Activated T-helper 1 cell treated with anti-CD3 and anti-CD28 coated beads, Interleukin-12 subunit alpha, Interleukin-12 subunit beta, Interleukin-2, Interleukin-4 antibody, amounts not matched to agents 30 ng/mL and 10 ng/mL and 1 ng/mL, durations not matched to agents 14 hours and 24 hours and 36 hours (primary cell): ENCODE data around the gene KCNS3. TPM values are rescaled to one million over a fixed set of nuclear protein-coding genes. Genes with fewer than 3 reads are reported as not detected.

Experiments used
- DNase-seq: peaks from one replicate; pipeline ENCODE4 v3.0.0; 2021; ENCODE audit warnings: low spot score
- H3K27ac Mint-ChIP-seq: one replicate; pipeline ENCODE4 v1.8.0; 2021; ENCODE audit warnings: mild to moderate bottlenecking, mixed read lengths
- H3K27me3 Mint-ChIP-seq: one replicate; pipeline ENCODE4 v1.8.0; 2022; ENCODE audit warnings: mild to moderate bottlenecking, moderate library complexity, mixed read lengths; ENCODE audit not compliant: insufficient read depth
- H3K36me3 Mint-ChIP-seq: one replicate; pipeline ENCODE4 v1.8.0; 2021; ENCODE audit warnings: low read depth, mixed read lengths
- H3K4me1 Mint-ChIP-seq: one replicate; pipeline ENCODE4 v1.8.0; 2021; ENCODE audit warnings: low read depth, mixed read lengths
- H3K4me3 Mint-ChIP-seq: one replicate; pipeline ENCODE4 v1.8.0; 2021; ENCODE audit warnings: mild to moderate bottlenecking, moderate library complexity, mixed read lengths
- H3K9me3 Mint-ChIP-seq: one replicate; pipeline ENCODE4 v1.8.0; 2021; ENCODE audit warnings: mixed read lengths
- intact Hi-C: fragments of 100-400 bp; cut with micrococcal nuclease; formaldehyde crosslinking; loops from one replicate; pipeline ENCODE4 v1.15.1; 2024
- total RNA-seq: library from RNA; stranded (reverse); gene quantifications from 2 replicates; pipeline ENCODE4 v1.2.3, GENCODE V29; 2022

Gene KCNS3
- total RNA-seq, 1 donor from 2014 or later: not detected

DNA sequence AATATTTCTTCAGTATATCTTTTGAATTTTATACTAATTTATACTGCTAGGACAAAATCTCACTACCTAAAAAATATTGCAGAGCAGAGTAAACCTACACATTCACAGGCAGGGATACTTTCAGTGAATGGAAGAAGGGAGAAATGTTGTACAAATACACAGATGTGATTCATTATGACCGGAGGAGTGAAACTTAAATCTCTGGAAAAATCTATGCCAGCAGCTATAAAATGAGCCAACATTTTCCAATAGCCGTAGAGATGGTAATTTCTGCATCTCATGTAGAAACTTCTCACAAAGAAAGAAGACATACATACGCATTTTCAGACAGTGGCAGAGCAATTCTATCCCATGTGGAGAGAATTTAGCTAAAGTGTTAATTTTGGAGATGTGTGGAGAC lies 54.8 kb downstream of the KCNS3 start:
- Mint-ChIP-seq H3K9me3 (no peaks in the 10 kb centered on the region), H3K27me3 (no peaks in the 10 kb centered on the region), H3K27ac (no peak overlapping the region), H3K4me3 (no peak overlapping the region), H3K36me3 (no peaks in the 10 kb centered on the region), H3K4me1 (no peaks in the 10 kb centered on the region)
- no peak for DNase-seq
- intact Hi-C loops: no loop called here

DNA sequence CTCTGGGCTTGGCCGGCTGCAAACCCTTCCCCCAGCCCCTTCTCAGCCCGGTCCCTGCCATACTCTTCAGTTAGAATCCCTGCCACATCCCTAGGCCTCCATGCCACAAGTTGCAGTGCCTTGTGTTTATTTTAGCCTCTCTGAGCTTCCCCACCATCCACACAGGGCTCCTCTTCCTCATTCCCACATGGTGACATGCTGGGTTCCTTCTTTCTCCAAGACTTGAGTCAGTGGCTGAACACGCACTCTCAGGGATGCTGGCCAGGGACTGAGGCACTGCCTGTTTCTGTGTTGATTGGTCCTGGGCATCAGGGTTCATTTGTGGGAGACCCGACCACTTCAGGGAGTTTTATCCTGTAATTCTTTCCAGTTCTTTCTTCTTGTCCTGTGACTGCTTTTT lies 56.3 kb downstream of the KCNS3 start:
- Mint-ChIP-seq H3K4me3 (no peak overlapping the region), H3K27ac (no peak overlapping the region), H3K36me3 (no peaks in the 10 kb centered on the region), H3K9me3 (no peaks in the 10 kb centered on the region), H3K4me1 (no peaks in the 10 kb centered on the region), H3K27me3 (no peaks in the 10 kb centered on the region)
- DNase-seq: no peak
- intact Hi-C loops: no loop called here

DNA sequence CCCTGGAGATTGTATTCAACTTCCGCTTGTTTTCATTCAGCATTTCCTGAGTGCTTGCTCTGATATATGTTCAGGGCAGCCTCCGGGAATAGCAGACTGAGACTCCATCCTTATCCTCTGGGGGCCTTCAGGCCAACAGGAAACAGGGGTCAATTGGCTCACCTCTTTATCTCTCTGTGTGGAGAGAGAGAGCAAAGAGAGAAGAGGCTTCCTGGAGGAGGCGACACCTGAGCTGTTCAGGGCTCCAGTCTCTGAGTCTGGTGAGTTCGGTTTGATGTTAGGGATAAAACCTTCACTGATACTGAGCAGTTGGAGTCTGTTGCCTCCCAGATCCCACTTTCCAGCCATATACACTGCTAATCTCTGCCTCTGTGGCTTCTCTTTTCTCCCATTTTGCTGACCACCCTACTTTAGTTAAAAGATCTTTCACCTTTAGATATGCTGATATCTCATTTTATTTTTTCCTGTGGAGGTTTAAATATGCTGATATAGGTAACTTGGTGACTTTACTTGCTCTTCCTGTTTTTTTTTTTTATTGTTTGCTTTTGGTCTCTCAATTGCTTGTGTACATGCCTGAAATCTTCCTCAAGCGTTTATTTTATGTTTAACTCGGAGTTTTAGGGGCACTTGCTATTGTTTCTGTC lies 56.9 kb downstream of the KCNS3 start:
- Mint-ChIP-seq H3K36me3 (no peaks in the 10 kb centered on the region), H3K27me3 (no peaks in the 10 kb centered on the region)

DNA sequence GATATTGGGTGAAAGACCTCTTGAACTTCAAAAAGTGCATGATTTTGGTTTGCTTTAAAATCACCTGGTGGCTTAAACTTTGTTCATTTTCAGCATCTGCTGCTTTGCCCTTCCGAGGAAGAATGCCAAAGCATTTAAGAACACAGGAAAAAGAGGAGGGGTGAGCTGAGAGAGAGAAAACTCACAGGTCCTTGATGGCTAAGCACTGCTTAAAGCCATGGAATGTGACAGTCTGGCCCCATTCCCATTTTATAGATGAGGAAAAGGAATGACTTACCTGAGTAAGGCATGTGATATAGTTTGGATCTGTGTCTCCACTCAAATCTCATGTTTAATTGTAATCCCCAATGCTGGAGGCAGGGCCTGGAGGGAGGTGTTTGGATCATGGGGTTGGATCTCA lies 58.1 kb downstream of the KCNS3 start:
- H3K27me3 Mint-ChIP-seq: no peaks in the 10 kb centered on the region
- H3K4me3 Mint-ChIP-seq: no peak overlapping the region
- intact Hi-C loops: no loop called here
- H3K36me3 Mint-ChIP-seq: no peaks in the 10 kb centered on the region
- no peaks in the 10 kb centered on the region for H3K9me3 Mint-ChIP-seq
- H3K4me1 Mint-ChIP-seq: no peaks in the 10 kb centered on the region
- no peak overlapping the region for H3K27ac Mint-ChIP-seq
- DNase-seq: no peak

More for the DNA sequence above, 56.9 kb downstream of the KCNS3 start:
- intact Hi-C loops: no loop called here
- Mint-ChIP-seq H3K27ac (no peak overlapping the region), H3K4me3 (no peak overlapping the region), H3K9me3 (no peaks in the 10 kb centered on the region), H3K4me1 (no peaks in the 10 kb centered on the region)
- DNase-seq: no peak

DNA sequence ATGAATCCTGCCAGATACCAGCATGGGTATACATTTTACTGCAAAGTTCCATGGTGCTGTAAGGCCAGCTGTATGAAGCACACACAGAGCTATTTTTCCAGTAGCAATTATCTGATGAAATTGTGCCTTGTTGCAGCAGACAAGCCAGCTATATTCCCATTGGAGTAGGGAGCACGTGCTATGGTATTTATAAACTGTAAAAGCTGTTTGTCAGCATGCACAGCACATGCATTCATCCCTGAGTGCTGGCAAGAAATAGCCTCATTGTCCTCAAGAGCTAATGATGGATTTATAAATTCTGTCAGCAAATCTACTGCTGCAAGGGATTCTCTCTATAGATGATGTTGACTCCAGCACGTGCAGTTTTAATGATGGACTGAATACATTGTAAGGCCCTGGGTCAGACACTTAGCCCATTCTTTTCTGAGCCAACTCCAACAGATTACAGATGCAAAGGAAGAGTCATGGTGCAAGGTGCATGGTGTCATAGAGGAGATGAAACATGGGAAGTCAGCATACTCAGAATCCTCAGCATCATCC lies 61.7 kb downstream of the KCNS3 start:
- Mint-ChIP-seq H3K9me3 (no peaks in the 10 kb centered on the region), H3K36me3 (no peaks in the 10 kb centered on the region), H3K27ac (no peak overlapping the region), H3K4me1 (no peaks in the 10 kb centered on the region), H3K27me3 (no peaks in the 10 kb centered on the region), H3K4me3 (no peak overlapping the region)
- intact Hi-C loops: no loop called here
- no peak for DNase-seq

DNA sequence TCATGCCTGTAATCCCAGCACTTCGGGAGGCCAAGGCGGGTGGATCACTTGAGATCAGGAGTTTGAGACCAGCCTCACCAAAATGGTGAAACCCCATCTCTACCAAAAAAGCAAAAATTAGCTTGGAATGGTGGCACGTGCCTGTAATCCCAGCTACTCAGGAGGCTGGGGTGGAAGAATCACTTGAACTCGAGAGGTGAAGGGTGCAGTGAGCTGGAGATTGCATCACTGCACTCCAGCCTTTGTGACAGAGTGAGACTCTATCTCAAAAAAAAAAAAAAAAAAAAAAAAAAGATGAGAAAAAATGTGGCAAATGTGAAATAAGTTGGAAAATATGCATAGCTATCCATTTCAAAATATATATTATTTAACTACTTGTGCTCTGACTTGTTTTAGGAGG lies 65.0 kb downstream of the KCNS3 start:
- Mint-ChIP-seq H3K4me1 (no peaks in the 10 kb centered on the region), H3K9me3 (no peaks in the 10 kb centered on the region), H3K4me3 (no peak overlapping the region), H3K36me3 (no peaks in the 10 kb centered on the region), H3K27ac (no peak overlapping the region), H3K27me3 (no peaks in the 10 kb centered on the region)
- intact Hi-C loops: no loop called here
- DNase-seq: no peak

DNA sequence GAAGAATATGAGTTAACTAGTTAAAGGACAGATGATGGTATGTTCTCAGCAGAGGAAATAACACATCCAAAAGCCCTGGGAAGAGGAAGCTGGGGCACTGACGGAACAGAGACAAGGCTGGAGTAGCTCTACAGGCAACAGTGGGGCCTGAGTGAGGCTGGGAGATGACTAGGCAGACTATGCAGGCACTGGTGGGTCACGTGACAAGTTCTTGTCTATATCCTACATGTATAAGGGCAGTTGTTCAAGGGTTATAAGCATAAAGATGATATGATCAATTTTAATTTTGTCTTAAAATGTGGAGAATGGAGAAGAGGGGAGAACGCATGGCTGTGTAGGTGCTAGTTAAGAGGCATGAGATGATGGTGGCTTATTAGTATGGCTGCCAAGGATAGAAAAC lies 68.6 kb downstream of the KCNS3 start:
- no peaks in the 10 kb centered on the region for H3K36me3 Mint-ChIP-seq

DNA sequence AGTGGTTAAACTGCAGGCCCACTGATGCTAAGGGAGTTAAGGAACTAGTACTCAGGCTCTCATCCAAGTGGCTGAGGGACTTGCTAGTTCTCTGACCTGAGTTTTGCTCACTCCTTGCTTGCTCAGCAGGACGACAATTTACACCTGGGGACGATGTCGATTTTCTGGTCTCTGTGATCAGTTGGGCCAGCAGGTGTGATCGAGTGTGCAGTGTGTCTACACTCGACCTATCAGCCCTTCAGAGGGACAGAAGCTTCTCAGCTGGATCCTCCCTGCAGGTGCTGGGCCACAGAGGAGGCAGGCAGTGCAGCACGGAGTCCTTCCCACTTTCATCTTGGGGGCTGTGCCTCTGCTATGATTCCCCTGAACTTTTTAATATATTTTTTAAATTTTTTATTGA lies 71.5 kb downstream of the KCNS3 start:
- intact Hi-C loops: no loop called here
- DNase-seq: no peak
- Mint-ChIP-seq H3K4me3 (no peak overlapping the region), H3K9me3 (no peaks in the 10 kb centered on the region), H3K27me3 (peaks cover 2% of the 10 kb centered on the region), H3K27ac (no peak overlapping the region), H3K4me1 (no peaks in the 10 kb centered on the region), H3K36me3 (no peaks in the 10 kb centered on the region)

More for the DNA sequence above, 68.6 kb downstream of the KCNS3 start:
- Mint-ChIP-seq H3K4me1 (no peaks in the 10 kb centered on the region), H3K27ac (no peak overlapping the region), H3K9me3 (no peaks in the 10 kb centered on the region), H3K27me3 (no peaks in the 10 kb centered on the region), H3K4me3 (no peak overlapping the region)
- intact Hi-C loops: no loop called here
- no peak for DNase-seq

DNA sequence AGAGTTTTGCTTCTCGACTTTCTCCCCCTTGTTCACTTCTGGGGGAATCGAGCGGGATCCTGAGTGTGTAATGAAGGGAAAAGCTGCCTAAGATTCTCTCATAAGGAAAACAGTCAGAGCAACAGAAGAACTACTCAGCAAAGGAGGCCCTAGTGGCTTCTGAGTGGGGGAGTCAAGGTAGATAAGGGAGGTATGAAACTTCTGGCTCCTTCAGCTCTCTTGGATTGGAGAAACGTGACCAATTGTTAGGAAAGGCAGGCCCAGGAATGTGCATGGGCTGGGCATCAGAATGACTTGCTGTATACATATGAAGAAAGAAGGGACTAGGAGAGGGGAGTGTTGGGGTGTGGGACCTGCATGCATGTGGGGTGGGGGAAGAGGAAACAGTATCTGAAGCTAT lies 73.1 kb downstream of the KCNS3 start:
- Mint-ChIP-seq H3K36me3 (no peaks in the 10 kb centered on the region), H3K9me3 (no peaks in the 10 kb centered on the region), H3K27me3 (peaks cover 2% of the 10 kb centered on the region), H3K4me1 (no peaks in the 10 kb centered on the region), H3K4me3 (no peak overlapping the region), H3K27ac (no peak overlapping the region)
- DNase-seq: no peak
- intact Hi-C loops: no loop called here

DNA sequence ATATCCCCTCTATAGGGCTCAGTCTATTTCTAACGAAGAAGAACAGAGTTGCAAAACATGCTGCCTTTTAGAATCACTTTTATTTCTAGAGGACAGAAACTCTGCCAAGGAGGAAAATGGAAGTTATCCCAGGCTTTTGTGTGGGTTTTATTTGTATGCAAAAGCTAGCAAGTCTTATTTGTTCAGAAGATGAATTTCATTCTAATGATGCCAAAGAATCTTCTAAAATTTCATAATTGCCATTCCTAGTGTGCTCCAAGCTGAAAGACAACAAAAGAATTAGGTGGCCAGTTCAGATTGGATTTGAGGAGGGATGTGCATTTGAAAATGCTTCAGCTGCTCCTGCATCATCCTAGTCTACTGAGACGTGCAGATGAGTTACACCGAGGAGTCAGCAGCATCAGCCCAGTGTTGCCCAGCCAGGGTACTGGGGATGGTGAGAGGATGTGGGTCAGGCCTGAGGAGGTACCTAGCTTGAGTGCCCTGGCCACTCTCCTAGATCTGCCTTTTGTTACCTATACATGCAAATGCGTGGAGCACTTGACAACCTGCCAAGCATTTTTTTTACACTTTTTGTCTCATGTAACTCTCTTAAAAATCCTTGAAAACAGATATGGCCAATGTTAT lies 80.1 kb downstream of the KCNS3 start:
- H3K4me3 Mint-ChIP-seq: no peak overlapping the region
- H3K36me3 Mint-ChIP-seq: no peaks in the 10 kb centered on the region
- H3K4me1 Mint-ChIP-seq: no peaks in the 10 kb centered on the region
- H3K27ac Mint-ChIP-seq: no peak overlapping the region
- DNase-seq: no peak
- no peaks in the 10 kb centered on the region for H3K27me3 Mint-ChIP-seq
- intact Hi-C loops: no loop called here
- H3K9me3 Mint-ChIP-seq: no peaks in the 10 kb centered on the region

DNA sequence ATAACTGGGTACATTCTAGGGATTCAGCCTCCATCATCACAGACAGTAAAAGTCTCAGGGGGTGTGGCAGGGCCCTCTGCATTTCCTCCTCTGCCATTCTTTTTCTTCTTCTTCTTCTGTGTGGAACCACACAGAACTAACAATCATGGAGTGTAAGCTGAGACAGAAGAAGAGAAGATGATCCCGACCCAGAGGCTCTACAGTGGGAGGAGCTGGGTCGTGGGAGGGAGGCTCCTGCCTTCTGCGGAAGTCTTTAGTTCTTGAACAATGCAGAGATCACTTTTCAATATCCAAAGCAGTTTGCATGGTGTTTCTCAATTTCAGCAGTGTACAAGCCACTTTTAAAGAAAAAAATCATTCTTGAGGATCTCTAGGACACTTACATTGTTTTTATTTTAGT lies 80.9 kb downstream of the KCNS3 start:
- Mint-ChIP-seq H3K9me3 (no peaks in the 10 kb centered on the region), H3K4me3 (no peak overlapping the region), H3K4me1 (no peaks in the 10 kb centered on the region), H3K27ac (no peak overlapping the region), H3K36me3 (no peaks in the 10 kb centered on the region), H3K27me3 (no peaks in the 10 kb centered on the region)
- no peak for DNase-seq
- intact Hi-C loops: no loop called here

DNA sequence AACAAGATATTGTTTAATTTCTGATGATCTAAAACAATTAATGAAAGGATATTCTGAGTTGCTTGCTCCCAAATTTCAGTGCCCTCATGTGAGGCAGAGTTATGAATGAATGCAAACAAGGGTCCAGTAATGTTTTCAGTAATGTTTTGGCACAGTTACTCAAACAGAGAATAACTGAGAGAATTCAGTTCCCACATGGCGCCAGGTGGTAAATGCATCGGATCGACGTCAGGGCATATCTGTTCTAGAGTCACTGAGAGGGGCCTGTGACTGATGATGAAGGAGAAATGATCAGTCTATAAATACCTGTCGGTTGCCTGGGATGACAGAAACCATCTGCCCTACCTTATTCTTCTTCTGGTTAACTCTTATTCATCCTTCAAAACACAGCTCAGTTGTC lies 81.4 kb downstream of the KCNS3 start:
- no peak overlapping the region for H3K27ac Mint-ChIP-seq
- no peak for DNase-seq
- no peak overlapping the region for H3K4me3 Mint-ChIP-seq
- no peaks in the 10 kb centered on the region for H3K9me3 Mint-ChIP-seq
- no peaks in the 10 kb centered on the region for H3K27me3 Mint-ChIP-seq
- H3K4me1 Mint-ChIP-seq: no peaks in the 10 kb centered on the region
- no peaks in the 10 kb centered on the region for H3K36me3 Mint-ChIP-seq
- intact Hi-C loops: no loop called here

DNA sequence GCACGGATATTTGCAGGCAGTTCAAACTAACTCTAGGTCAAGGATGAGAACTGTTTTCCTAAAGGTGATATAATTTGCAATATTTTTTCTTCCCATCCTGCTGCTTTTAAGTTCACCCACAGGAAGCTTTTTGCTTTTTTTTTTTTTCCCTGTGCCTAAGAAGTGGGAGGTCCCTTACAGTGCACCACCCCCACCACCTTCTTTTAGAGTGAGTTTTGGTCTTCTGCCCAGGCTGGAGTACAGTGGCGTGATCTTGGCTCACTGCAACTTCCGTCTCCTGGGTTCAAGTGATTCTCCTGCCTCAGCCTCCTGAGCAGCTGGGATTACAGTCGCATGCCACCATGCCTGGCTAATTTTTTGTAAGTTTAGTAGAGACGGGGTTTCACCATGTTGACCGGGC lies 82.5 kb downstream of the KCNS3 start:
- Mint-ChIP-seq H3K4me1 (no peaks in the 10 kb centered on the region), H3K4me3 (no peak overlapping the region), H3K9me3 (no peaks in the 10 kb centered on the region), H3K27ac (no peak overlapping the region), H3K36me3 (no peaks in the 10 kb centered on the region), H3K27me3 (no peaks in the 10 kb centered on the region)
- DNase-seq: no peak
- intact Hi-C loops: no loop called here

DNA sequence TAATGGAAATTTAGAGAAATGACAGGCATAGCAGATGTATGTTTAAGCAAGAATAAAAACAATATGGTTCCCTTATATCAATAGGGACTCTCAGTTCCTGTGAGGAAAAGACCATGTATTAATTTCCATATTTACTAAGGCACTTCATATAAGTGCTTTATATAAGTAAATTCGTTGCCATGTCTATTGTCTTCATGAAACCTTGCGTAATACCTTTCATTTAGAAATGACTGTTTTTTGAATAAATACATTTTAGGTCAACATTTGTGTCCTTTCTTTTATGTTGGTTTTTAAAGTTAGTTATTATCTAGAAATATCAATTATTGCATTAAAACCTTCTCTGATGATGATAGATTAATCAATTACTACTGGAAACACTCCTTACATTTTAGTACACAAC lies 83.3 kb downstream of the KCNS3 start:
- H3K36me3 Mint-ChIP-seq: no peaks in the 10 kb centered on the region
- no peaks in the 10 kb centered on the region for H3K27me3 Mint-ChIP-seq
- H3K4me3 Mint-ChIP-seq: no peak overlapping the region
- H3K27ac Mint-ChIP-seq: no peak overlapping the region
- no peak for DNase-seq
- intact Hi-C loops: no loop called here
- no peaks in the 10 kb centered on the region for H3K4me1 Mint-ChIP-seq
- H3K9me3 Mint-ChIP-seq: no peaks in the 10 kb centered on the region
